HCT116 (cell line): ENCODE measurements around the gene HOXB7. TPM values are rescaled to one million over a fixed set of nuclear protein-coding genes. Genes with fewer than 3 reads are reported as not detected.

Source experiments
- ATAC-seq: fragments of 200-7000 bp; cut with Tn5 transposase; 2 replicates; pipeline ENCODE4 v1.9.1; 2020; ENCODE audit warnings: mild to moderate bottlenecking, moderate library complexity
- BruUV-seq: library from RNA; stranded (reverse); fragments of 400-500 nt; replicated peaks from 2 replicates; lab custom pipeline; 2021; lab: Mats Ljungman, UMichigan
- CTCF ChIA-PET: fragments of 300-600 bp; sonication (Branson Sonifier 250); formaldehyde crosslinking; loops from one replicate; lab custom pipeline; 2021; ENCODE audit warnings: antibody characterized with exemption; lab: Charles Lee
- POLR2A ChIA-PET: fragments of 300-600, 350-600 bp; sonication (Branson Sonifier 250); formaldehyde crosslinking; loops from one replicate; lab custom pipeline; 2021; ENCODE audit warnings: antibody characterized with exemption; lab: Charles Lee
- RAD21 ChIA-PET, 2 experiments: fragments of 300-600 bp; sonication (Branson Sonifier 250); formaldehyde crosslinking; loops; one replicate each; lab custom pipeline; 2023; ENCODE audit warnings: low total read pairs in 2 of 2; ENCODE audit not compliant: uncharacterized antibody in 2 of 2, unreplicated experiment in 2 of 2, low non-redundant PET in 1 of 2; lab: Charles Lee
- DNase-seq: peaks from one replicate; pipeline ENCODE4 v3.0.0-alpha.2; 2010; ENCODE audit warnings: low read depth, low spot score
- H2AFZ ChIP-seq: fragments of 200-600 bp; shearing (Covaris generic), sonication (generic); 2 replicates; pipeline ENCODE4 v1.6.1; 2017; ENCODE audit warnings: low read depth, mixed run types, mixed read lengths, antibody characterized with exemption, low read length; ENCODE audit not compliant: poor library complexity, severe bottlenecking
- H3K27ac ChIP-seq: 2 replicates; pipeline ENCODE4 v1.5.1; 2012; ENCODE audit warnings: low read depth, low read length
- H3K27me3 ChIP-seq: fragments of 200-600 bp; sonication (generic); 2 replicates; pipeline ENCODE4 v1.6.1; 2016; ENCODE audit warnings: mixed run types, low read length, mixed read lengths; ENCODE audit not compliant: insufficient read depth
- H3K36me3 ChIP-seq, 2 experiments: fragments of 200-500 bp in 1 of 2; fragments of 200-600 bp in 1 of 2; sonication (Bioruptor generic) in 1 of 2; sonication (generic) in 1 of 2; 2 replicates each; pipeline versions ENCODE4 v1.5.1 to v1.6.1; 2014 to 2016; ENCODE audit warnings: low read length in 2 of 2, inconsistent platforms in 1 of 2, mixed read lengths in 1 of 2, mixed run types in 1 of 2; ENCODE audit not compliant: insufficient read depth in 2 of 2, control insufficient read depth in 1 of 2
- H3K4me1 ChIP-seq, 2 experiments: fragments of 200-600 bp in 1 of 2; sonication (generic) in 1 of 2; 2 replicates each; pipeline versions ENCODE4 v1.5.1 to v1.6.1; 2012 to 2017; ENCODE audit warnings: low read length in 2 of 2, inconsistent platforms in 1 of 2, mild to moderate bottlenecking in 1 of 2, mixed read lengths in 1 of 2, mixed run types in 1 of 2, moderate library complexity in 1 of 2; ENCODE audit not compliant: insufficient read depth in 2 of 2, control insufficient read depth in 1 of 2
- H3K4me2 ChIP-seq: fragments of 200-600 bp; sonication (generic); 2 replicates; pipeline ENCODE4 v1.6.1; 2017; ENCODE audit warnings: mixed run types, low read length, mixed read lengths
- H3K4me3 ChIP-seq, 2 experiments: fragments of 200-600 bp in 1 of 2; sonication (generic) in 1 of 2; replicated peaks in 1 of 2; 2 replicates each; pipeline ENCODE4 v1.5.1; 2011 to 2016; ENCODE audit warnings: low read length in 2 of 2, control low read depth in 1 of 2, low read depth in 1 of 2, mild to moderate bottlenecking in 1 of 2, mixed read lengths in 1 of 2, mixed run types in 1 of 2
- H3K79me2 ChIP-seq: fragments of 200-600 bp; sonication (generic); 2 replicates; pipeline ENCODE4 v1.6.1; 2017; ENCODE audit warnings: mild to moderate bottlenecking, mixed run types, low read length, moderate library complexity, mixed read lengths; ENCODE audit not compliant: insufficient read depth
- H3K9ac ChIP-seq: fragments of 200-600 bp; sonication (generic); 2 replicates; pipeline ENCODE4 v1.6.1; 2016; ENCODE audit warnings: low read length, mixed read lengths
- H3K9me2 ChIP-seq: fragments of 200-600 bp; sonication (generic), shearing (Covaris generic); 2 replicates; pipeline ENCODE4 v1.6.1; 2017; ENCODE audit warnings: mixed run types, mild to moderate bottlenecking, moderate library complexity; ENCODE audit not compliant: insufficient read depth
- H3K9me3 ChIP-seq, 2 experiments: fragments of 200-500 bp in 1 of 2; fragments of 200-600 bp in 1 of 2; sonication (Bioruptor generic) in 1 of 2; sonication (generic) in 1 of 2; 2 replicates each; pipeline ENCODE4 v1.6.1; 2014 to 2017; ENCODE audit warnings: low read length in 2 of 2, mixed read lengths in 2 of 2, inconsistent platforms in 1 of 2, low read depth in 1 of 2, mild to moderate bottlenecking in 1 of 2, mixed run types in 1 of 2, moderate library complexity in 1 of 2; ENCODE audit not compliant: control insufficient read depth in 1 of 2, insufficient read depth in 1 of 2
- H4K20me1 ChIP-seq: fragments of 200-600 bp; sonication (generic), shearing (Covaris generic); 2 replicates; pipeline ENCODE4 v1.6.1; 2017; ENCODE audit warnings: mixed run types, mild to moderate bottlenecking, moderate library complexity; ENCODE audit not compliant: insufficient read depth
- CBX3 ChIP-seq: IDR thresholded peaks from 2 replicates; pipeline ENCODE4 v1.6.1; 2012; ENCODE audit warnings: low read depth
- CEBPB ChIP-seq: IDR thresholded peaks from 2 replicates; pipeline ENCODE4 v1.6.1; 2012; ENCODE audit warnings: low read depth
- CTCF ChIP-seq, 3 experiments: fragments of 200-600 bp in 1 of 3; sonication (generic) in 1 of 3; IDR thresholded peaks in 2 of 3; conservative IDR thresholded peaks in 1 of 3; 2 replicates each; pipeline ENCODE4 v1.5.1; 2012 to 2017; ENCODE audit warnings: low read depth in 2 of 3, low read length in 2 of 3, antibody characterized with exemption in 1 of 3, borderline replicate concordance in 1 of 3, control low read depth in 1 of 3, mild to moderate bottlenecking in 1 of 3, mixed read lengths in 1 of 3, mixed run types in 1 of 3, moderate library complexity in 1 of 3; ENCODE audit not compliant: insufficient read depth in 1 of 3
- JUND ChIP-seq: IDR thresholded peaks from 2 replicates; pipeline ENCODE4 v1.6.1; 2012
- SRF ChIP-seq: IDR thresholded peaks from 2 replicates; pipeline ENCODE4 v1.6.1; 2012; ENCODE audit warnings: low read depth
- TCF7L2 ChIP-seq: IDR thresholded peaks from 2 replicates; pipeline ENCODE4 v1.7.0; 2011; ENCODE audit warnings: borderline replicate concordance, inconsistent platforms; ENCODE audit not compliant: insufficient read depth, insufficient read length; ENCODE audit errors: extremely low read depth
- intact Hi-C: fragments of 100-400 bp; cut with micrococcal nuclease; formaldehyde crosslinking; loops from 2 replicates; pipeline ENCODE4 v1.10.0; 2022
- total RNA-seq: library from RNA; stranded (reverse); gene quantifications from one replicate; pipeline ENCODE4 v1.2.1, GENCODE V29; 2021; ENCODE audit not compliant: unreplicated experiment

HOXB7 gene
- total RNA-seq, 1 experiment from 2014 or later: 33.6 TPM

- TF ChIP-seq CTCF (IDR thresholded peaks at IDR 0.05 in 2 of 3, conservative IDR thresholded peaks at IDR 0.05 in 1 of 3; ENCODE audit: borderline replicate concordance in 1 of 3, insufficient read depth in 1 of 3, low read depth in 2 of 3, low read length in 2 of 3) (peak in 1 of 3 experiments; percentile 18; a peak in 2 of 6 replicates), TCF7L2 (no peak), JUND (no peak)
Measured at GRCh38 chr17:48603959-48604769, 6.7 kb downstream of the HOXB7 start (continued).

DNA sequence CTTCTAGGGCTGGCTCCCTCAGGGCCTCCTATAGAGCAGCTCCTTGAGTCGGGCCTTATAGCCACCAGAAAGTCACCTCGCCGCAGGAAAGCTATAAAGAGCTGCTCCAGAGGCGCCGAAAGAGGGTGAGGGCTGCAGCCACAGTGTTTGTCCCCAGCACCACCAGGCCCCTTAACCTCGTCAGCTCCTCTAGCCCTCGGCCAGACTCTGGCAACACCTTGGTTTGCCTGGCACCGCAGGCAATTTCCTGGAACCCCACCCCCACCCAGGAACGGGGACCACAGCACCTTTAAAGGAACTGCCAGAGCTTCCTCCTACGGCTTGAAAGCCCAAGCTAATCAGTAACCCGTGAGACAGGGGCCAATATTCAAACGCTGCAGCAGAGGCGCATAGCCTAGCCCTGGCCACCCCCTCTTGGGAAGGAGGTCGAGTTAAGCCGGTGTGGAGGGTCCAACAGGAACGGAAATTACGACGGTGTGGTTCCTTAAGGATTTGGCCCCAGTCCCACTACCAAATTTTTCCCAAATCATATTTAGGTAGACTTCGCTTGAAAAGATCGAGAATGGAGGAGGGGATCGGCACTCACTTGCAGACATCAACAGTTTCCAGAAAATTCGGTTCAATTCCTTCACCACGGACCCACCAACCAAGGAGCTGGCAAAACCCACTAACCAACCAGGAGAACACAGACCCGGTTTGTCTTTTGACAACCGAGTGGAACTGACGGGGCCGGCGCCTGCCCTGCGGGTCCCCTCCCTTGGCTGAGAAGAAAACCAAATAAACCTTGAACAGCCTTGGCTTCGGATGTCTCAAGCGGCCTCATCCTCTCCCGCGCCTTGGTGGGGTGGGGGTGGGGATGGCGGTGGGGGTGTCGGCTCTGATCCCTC is 9.0 kb downstream of the HOXB7 start:
- Histone ChIP-seq H3K4me2 (peak overlapping the region; percentile 82), H3K79me2 (peaks cover 90% of the 10 kb centered on the region), H3K27ac (peak overlapping the region; percentile 47), H3K4me3 (peak overlapping the region; percentile 78 to 87), H3K4me1 (peaks cover 35 to 52% of the 10 kb centered on the region in 2 experiments), H3K9me3 (no peaks in the 10 kb centered on the region), H3K9me2 (no peaks in the 10 kb centered on the region), H3K36me3 (peaks cover 5 to 18% of the 10 kb centered on the region in 2 experiments; a peak in 3 of 4 replicates), H3K9ac (peak overlapping the region; percentile 83), H3K27me3 (no peaks in the 10 kb centered on the region), H2AFZ (no peak overlapping the region), H4K20me1 (peaks cover 4% of the 10 kb centered on the region; the same call in 1 of the 2 replicates)
- no TSS peak for BruUV-seq
- CTCF ChIA-PET: interaction anchor here (0.7 to 1.8 kb wide), 2 partner anchors 8 to 385 kb away, joined by 5 read pairs; no protein-coding TSS in a partner anchor
- no peak for TF ChIP-seq CBX3
- no peak for TF ChIP-seq CEBPB
- no peak for TF ChIP-seq SRF
- no peak for TF ChIP-seq CTCF (IDR thresholded peaks at IDR 0.05 in 2 of 3, conservative IDR thresholded peaks at IDR 0.05 in 1 of 3; ENCODE audit: borderline replicate concordance in 1 of 3, insufficient read depth in 1 of 3, low read depth in 2 of 3, low read length in 2 of 3)
- intact Hi-C loops: no loop called here
- DNase-seq (no peak), ATAC-seq (no peak)
- POLR2A ChIA-PET: interaction anchor here (0.6 to 2.1 kb wide), 4 partner anchors 11 to 25 kb away, joined by 3 to 6 read pairs (median 4); partner anchors contain the start of genes HOXB8 and HOXB9
- RAD21 ChIA-PET: interaction anchor here in 1 of 2 experiments (0.6 kb wide), 1 partner anchor 8 kb away, joined by 9 read pairs; no protein-coding TSS in a partner anchor
